ENCODE measurements around the gene OR10C1. TPM values are rescaled to one million over a fixed set of nuclear protein-coding genes. Genes with fewer than 3 reads are reported as not detected.
"Not testable (repeated sequence)": the region's sequence is repeated elsewhere in the genome, so short reads cannot be mapped to it uniquely, and the experiment has no call there.

Gene OR10C1
- total RNA-seq, 1 donor from 2014 or later: not detected

- H3K4me3 Mint-ChIP-seq: no peak overlapping the region
- no peak for DNase-seq (ENCODE audit: low spot score in 2 of 2, unreplicated experiment in 2 of 2)
- no peaks in the 10 kb centered on the region for H3K4me1 Mint-ChIP-seq
- no peaks in the 10 kb centered on the region for H3K9me3 Mint-ChIP-seq
- H3K27me3 Mint-ChIP-seq (ENCODE audit: low read depth): peaks cover 27% of the 10 kb centered on the region
- H3K27ac Mint-ChIP-seq: no peak overlapping the region
- TF ChIP-seq CTCF (IDR thresholded peaks at IDR 0.05; ENCODE audit: unreplicated experiment): no peak
- no peaks in the 10 kb centered on the region for H3K36me3 Mint-ChIP-seq
Measured at GRCh38 chr6:29424168-29424567, 14.9 kb upstream of the OR10C1 start.

- Mint-ChIP-seq H3K9me3 (no peaks in the 10 kb centered on the region), H3K36me3 (no peaks in the 10 kb centered on the region), H3K27ac (no peak overlapping the region), H3K27me3 (ENCODE audit: low read depth) (peaks cover 31% of the 10 kb centered on the region), H3K4me3 (no peak overlapping the region), H3K4me1 (no peaks in the 10 kb centered on the region)
- TF ChIP-seq CTCF (IDR thresholded peaks at IDR 0.05; ENCODE audit: unreplicated experiment): no peak
- DNase-seq (ENCODE audit: low spot score in 2 of 2, unreplicated experiment in 2 of 2): no peak
Measured at GRCh38 chr6:29424575-29424974, 14.5 kb upstream of the OR10C1 start.

GRCh38 chr6:29425075-29425474 is 14.0 kb upstream of the OR10C1 start:
- no peak overlapping the region for H3K27ac Mint-ChIP-seq
- no peak overlapping the region for H3K4me3 Mint-ChIP-seq
- H3K36me3 Mint-ChIP-seq: no peaks in the 10 kb centered on the region
- no peaks in the 10 kb centered on the region for H3K9me3 Mint-ChIP-seq
- DNase-seq (ENCODE audit: low spot score in 2 of 2, unreplicated experiment in 2 of 2): no peak
- peaks cover 32% of the 10 kb centered on the region for H3K27me3 Mint-ChIP-seq (ENCODE audit: low read depth)
- no peaks in the 10 kb centered on the region for H3K4me1 Mint-ChIP-seq
- no peak for TF ChIP-seq CTCF (IDR thresholded peaks at IDR 0.05; ENCODE audit: unreplicated experiment)

- no peak overlapping the region for H3K4me3 Mint-ChIP-seq
- H3K9me3 Mint-ChIP-seq: no peaks in the 10 kb centered on the region
- H3K27me3 Mint-ChIP-seq (ENCODE audit: low read depth): peaks cover 37% of the 10 kb centered on the region
- no peaks in the 10 kb centered on the region for H3K36me3 Mint-ChIP-seq
- H3K27ac Mint-ChIP-seq: no peak overlapping the region
- TF ChIP-seq CTCF (IDR thresholded peaks at IDR 0.05; ENCODE audit: unreplicated experiment): no peak
- no peak for DNase-seq (ENCODE audit: low spot score in 2 of 2, unreplicated experiment in 2 of 2)
- no peaks in the 10 kb centered on the region for H3K4me1 Mint-ChIP-seq
Measured at GRCh38 chr6:29426654-29427053, 12.5 kb upstream of the OR10C1 start.

GRCh38 chr6:29436730-29437129 is 2.4 kb upstream of the OR10C1 start:
- not testable (repeated sequence) for H3K4me3 Mint-ChIP-seq; DNase-seq (ENCODE audit: low spot score in 2 of 2, unreplicated experiment in 2 of 2); H3K4me1 Mint-ChIP-seq; H3K36me3 Mint-ChIP-seq; H3K27ac Mint-ChIP-seq; H3K9me3 Mint-ChIP-seq
- H3K27me3 Mint-ChIP-seq (ENCODE audit: low read depth): peaks cover 35% of the 10 kb centered on the region

- H3K27me3 Mint-ChIP-seq (ENCODE audit: low read depth): peaks cover 27% of the 10 kb centered on the region
- H3K4me3 Mint-ChIP-seq: no peak overlapping the region
- no peak overlapping the region for H3K27ac Mint-ChIP-seq
- peaks cover 3% of the 10 kb centered on the region for H3K4me1 Mint-ChIP-seq
- no peaks in the 10 kb centered on the region for H3K36me3 Mint-ChIP-seq
- H3K9me3 Mint-ChIP-seq: peaks cover 10% of the 10 kb centered on the region
- TF ChIP-seq CTCF (IDR thresholded peaks at IDR 0.05; ENCODE audit: unreplicated experiment): no peak
- no peak for DNase-seq (ENCODE audit: low spot score in 2 of 2, unreplicated experiment in 2 of 2)
Measured at GRCh38 chr6:29442719-29443118, 3.6 kb downstream of the OR10C1 start.

GRCh38 chr6:29444031-29444430 is 4.9 kb downstream of the OR10C1 start:
- not testable (repeated sequence) for H3K4me1 Mint-ChIP-seq; H3K27ac Mint-ChIP-seq; H3K36me3 Mint-ChIP-seq; DNase-seq (ENCODE audit: low spot score in 2 of 2, unreplicated experiment in 2 of 2); H3K4me3 Mint-ChIP-seq
- peaks cover 23% of the 10 kb centered on the region for H3K27me3 Mint-ChIP-seq (ENCODE audit: low read depth)
- H3K9me3 Mint-ChIP-seq: peaks cover 13% of the 10 kb centered on the region
